Measurements from ENCODE around the gene LYRM2.

The LYRM2 gene, protein sequence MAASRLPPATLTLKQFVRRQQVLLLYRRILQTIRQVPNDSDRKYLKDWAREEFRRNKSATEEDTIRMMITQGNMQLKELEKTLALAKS

DNA sequence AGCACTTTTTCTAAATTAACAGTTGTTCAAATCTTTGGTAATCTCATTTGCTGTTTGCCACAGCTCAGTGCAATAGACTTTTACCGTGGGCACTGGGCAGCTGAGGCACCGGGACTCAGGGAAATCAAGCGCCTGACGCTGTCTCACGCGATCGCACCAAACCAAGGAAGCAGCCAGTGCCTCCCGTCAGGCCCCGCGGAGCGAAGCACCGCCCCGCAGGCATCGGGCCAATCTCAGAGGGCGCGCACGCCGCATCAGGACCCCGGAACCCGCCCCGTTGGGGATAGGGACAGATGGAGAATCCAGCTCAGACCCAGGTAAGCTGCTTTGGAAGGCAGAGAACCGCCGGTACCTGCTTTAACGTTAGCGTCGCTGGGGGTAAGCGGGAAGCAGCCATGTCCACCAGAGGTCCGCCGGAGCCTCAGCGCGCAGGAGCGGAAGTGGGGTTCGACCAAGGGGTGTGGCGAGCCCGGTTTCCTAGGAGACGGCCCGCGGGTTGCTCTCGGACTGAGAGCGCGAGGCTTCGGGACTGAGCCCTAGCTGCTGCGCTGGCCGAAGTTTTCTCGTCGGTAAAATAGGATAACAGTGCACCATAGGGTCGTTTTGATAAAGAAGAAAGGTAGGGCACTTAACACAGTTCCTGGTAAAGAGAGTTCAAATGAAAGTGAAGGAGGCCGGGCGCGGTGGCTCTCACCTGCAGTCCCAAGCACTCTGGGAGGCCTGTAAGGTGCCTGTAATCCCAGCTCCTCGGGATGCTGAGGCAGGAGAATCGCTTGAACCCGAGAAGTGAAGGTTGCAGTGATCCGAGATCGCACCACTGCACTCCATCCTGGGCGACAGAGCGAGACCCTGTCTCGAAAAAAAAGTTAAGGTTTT lies at the start of gene LYRM2:
Gene LYRM2 (minus strand): TSS at position 428 of the 876 bp plus-strand sequence. CDS start 31 bp downstream, at position 397.
- TF ChIP-seq, protein P1, sequence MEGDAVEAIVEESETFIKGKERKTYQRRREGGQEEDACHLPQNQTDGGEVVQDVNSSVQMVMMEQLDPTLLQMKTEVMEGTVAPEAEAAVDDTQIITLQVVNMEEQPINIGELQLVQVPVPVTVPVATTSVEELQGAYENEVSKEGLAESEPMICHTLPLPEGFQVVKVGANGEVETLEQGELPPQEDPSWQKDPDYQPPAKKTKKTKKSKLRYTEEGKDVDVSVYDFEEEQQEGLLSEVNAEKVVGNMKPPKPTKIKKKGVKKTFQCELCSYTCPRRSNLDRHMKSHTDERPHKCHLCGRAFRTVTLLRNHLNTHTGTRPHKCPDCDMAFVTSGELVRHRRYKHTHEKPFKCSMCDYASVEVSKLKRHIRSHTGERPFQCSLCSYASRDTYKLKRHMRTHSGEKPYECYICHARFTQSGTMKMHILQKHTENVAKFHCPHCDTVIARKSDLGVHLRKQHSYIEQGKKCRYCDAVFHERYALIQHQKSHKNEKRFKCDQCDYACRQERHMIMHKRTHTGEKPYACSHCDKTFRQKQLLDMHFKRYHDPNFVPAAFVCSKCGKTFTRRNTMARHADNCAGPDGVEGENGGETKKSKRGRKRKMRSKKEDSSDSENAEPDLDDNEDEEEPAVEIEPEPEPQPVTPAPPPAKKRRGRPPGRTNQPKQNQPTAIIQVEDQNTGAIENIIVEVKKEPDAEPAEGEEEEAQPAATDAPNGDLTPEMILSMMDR (IDR thresholded peaks at IDR 0.05; ENCODE audit: low read depth, low read length): 0 out of 2 replicates have a peak, but pooled peaks have one; percentile 5
- H3K4me3 ChIP-seq (ENCODE audit: low read depth, low read length): peak within 1 kb of the TSS; percentile 89
- peaks cover 21% of the 10 kb centered on the region for H3K36me3 ChIP-seq

DNA sequence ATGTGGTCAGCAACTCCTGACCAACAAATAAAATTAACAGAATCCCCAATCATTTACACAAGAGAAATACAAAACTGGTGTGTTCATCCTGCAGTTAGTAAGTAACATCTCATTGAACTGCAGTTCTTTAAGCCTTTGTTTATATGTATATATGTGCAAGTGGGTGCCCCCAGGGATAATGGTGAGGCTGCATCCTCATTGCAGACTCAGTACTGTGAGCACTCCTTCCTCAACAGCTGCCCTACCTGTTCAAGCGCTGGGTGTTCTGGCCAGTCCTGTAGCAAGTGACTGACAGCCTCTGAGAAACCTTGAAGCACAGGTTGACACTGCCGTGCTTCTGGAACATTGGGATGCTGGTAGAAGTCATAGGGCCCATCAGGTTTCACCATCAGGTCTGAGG lies 49.8 kb upstream of the LYRM2 start:
- DNase-seq: no peak
- Histone ChIP-seq H3K27me3 (ENCODE audit: insufficient read depth, low read depth, severe bottlenecking) (no peaks in the 10 kb centered on the region), H3K4me3 (ENCODE audit: low read depth, low read length) (no peak overlapping the region), H3K27ac (no peak overlapping the region), H3K9me3 (ENCODE audit: severe bottlenecking) (no peaks in the 10 kb centered on the region), H3K36me3 (peaks cover 88% of the 10 kb centered on the region)
- TF ChIP-seq, protein P1 (IDR thresholded peaks at IDR 0.05; ENCODE audit: low read depth, low read length): no peak

More for the DNA sequence above, at the start of gene LYRM2:
- DNase-seq: peak; percentile 96
- Histone ChIP-seq H3K9me3 (ENCODE audit: severe bottlenecking) (no peaks in the 10 kb centered on the region), H3K27me3 (ENCODE audit: insufficient read depth, low read depth, severe bottlenecking) (no peaks in the 10 kb centered on the region), H3K27ac (peak within 1 kb of the TSS; percentile 89)

DNA sequence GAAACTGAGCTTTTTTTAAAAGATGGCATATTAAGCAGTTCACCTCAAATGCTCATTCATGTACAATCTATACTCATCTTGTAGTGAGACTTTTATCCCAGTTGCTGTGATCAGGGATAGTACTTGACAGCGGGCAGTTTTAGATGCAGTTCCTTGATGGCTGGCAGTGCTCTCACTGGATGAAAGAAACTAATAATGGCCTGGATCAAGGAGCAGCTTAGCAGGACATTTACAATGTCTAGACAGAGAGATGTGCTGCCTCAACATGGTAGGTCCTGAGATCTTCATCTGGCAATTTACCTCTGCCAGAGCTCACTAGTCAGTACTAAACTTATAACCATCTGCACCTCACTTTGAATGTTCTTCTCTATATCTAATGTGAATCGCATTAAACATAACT lies 46.8 kb upstream of the LYRM2 start:
- DNase-seq: no peak
- Histone ChIP-seq H3K9me3 (ENCODE audit: severe bottlenecking) (no peaks in the 10 kb centered on the region), H3K4me3 (ENCODE audit: low read depth, low read length) (no peak overlapping the region), H3K27ac (no peak overlapping the region), H3K27me3 (ENCODE audit: insufficient read depth, low read depth, severe bottlenecking) (no peaks in the 10 kb centered on the region), H3K36me3 (peaks cover 83% of the 10 kb centered on the region)
- TF ChIP-seq, protein P1 (IDR thresholded peaks at IDR 0.05; ENCODE audit: low read depth, low read length): no peak

DNA sequence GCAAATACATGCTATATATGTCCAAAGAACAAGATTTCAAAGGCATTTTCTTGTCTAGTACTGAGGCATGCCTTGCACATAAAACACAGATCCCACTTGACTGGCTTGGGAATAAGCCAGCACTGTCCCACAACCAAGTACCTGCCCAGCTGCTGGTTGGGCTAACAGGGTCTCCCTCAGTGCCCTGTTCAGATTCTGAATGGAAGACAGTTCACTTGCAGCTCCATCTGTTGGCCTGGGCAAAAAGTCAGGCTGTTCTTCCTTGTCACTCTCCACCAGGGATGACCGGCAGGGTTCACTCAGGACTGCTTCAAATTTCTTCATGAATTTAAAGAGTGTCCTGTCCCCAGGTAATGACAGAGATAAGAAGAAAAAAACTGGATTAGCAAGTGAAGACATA lies 44.4 kb upstream of the LYRM2 start:
- no peak for DNase-seq
- Histone ChIP-seq H3K9me3 (ENCODE audit: severe bottlenecking) (no peaks in the 10 kb centered on the region), H3K27me3 (ENCODE audit: insufficient read depth, low read depth, severe bottlenecking) (no peaks in the 10 kb centered on the region), H3K36me3 (peaks cover 84% of the 10 kb centered on the region), H3K4me3 (ENCODE audit: low read depth, low read length) (no peak overlapping the region), H3K27ac (no peak overlapping the region)
- TF ChIP-seq, protein P1 (IDR thresholded peaks at IDR 0.05; ENCODE audit: low read depth, low read length): no peak

DNA sequence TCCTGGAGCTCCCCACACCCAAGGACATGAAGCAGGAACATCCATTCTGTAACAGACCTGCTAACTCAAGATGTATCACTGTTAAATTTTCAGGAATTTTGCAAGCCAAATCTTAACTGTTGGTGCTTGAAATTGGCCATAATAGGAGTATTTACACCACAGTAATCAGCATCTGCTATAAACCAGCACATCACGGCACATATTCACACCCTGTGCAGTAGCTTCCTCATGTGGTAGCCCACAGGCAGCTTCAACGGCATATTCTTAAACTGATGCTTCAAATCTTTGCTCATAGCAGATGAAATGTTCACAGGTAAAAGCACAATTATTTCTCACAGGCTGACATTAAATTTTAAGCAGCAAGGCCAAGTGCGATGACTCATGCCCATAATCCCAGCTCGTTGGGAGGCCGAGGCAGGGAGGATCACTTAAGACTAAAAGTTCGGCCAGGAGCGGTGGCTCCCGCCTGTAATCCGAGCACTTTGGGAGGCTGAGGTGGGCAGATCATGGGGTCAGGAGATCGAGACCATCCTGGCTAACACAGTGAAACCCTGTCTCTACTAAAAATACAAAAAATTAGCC lies 43.5 kb upstream of the LYRM2 start:
- Histone ChIP-seq H3K27me3 (ENCODE audit: insufficient read depth, low read depth, severe bottlenecking) (no peaks in the 10 kb centered on the region), H3K4me3 (ENCODE audit: low read depth, low read length) (no peak overlapping the region), H3K9me3 (ENCODE audit: severe bottlenecking) (no peaks in the 10 kb centered on the region), H3K36me3 (peaks cover 82% of the 10 kb centered on the region), H3K27ac (no peak overlapping the region)
- DNase-seq: no peak
- TF ChIP-seq, protein P1 (IDR thresholded peaks at IDR 0.05; ENCODE audit: low read depth, low read length): no peak

Measured in WERI-Rb-1 (cell line).